GM21576 (cell line): ENCODE results near the gene PARP16.

Experiments used
- ATAC-seq: cut with Tn5 transposase; IDR thresholded peaks from one replicate; pipeline ENCODE4 v1.9.1; 2021; ENCODE audit warnings: mild to moderate bottlenecking, moderate library complexity; ENCODE audit not compliant: unreplicated experiment

Gene PARP16

GRCh38 chr15:65312400-65312916 lies 25.8 kb upstream of the PARP16 start:
- ATAC-seq: no peak

- ATAC-seq: no peak
These were observed 25.1 kb upstream of the PARP16 start for GRCh38 chr15:65311760-65312159.

GRCh38 chr15:65310431-65311137 lies 23.9 kb upstream of the PARP16 start:
- no peak for ATAC-seq

GRCh38 chr15:65309882-65310418 lies 23.3 kb upstream of the PARP16 start:
- no peak for ATAC-seq

- ATAC-seq: no peak
These were observed 21.3 kb upstream of the PARP16 start for GRCh38 chr15:65307978-65308377.

- no peak for ATAC-seq
These were observed 19.9 kb upstream of the PARP16 start for GRCh38 chr15:65306551-65306950.

- ATAC-seq: no peak
These were observed 19.1 kb upstream of the PARP16 start for GRCh38 chr15:65305776-65306175.

GRCh38 chr15:65305150-65305758 lies 18.6 kb upstream of the PARP16 start:
- no peak for ATAC-seq

GRCh38 chr15:65304381-65305149 lies 17.9 kb upstream of the PARP16 start, which contains the start of gene RNU5B-1:
RNU5B-1 (plus strand) TSS chr15:65304677.
- peak; percentile 59 for ATAC-seq

- ATAC-seq: no peak
These were observed 17.2 kb upstream of the PARP16 start for GRCh38 chr15:65303687-65304380.

- ATAC-seq: no peak
These were observed 15.4 kb upstream of the PARP16 start for GRCh38 chr15:65302061-65302460.

- ATAC-seq: no peak
These were observed 14.3 kb upstream of the PARP16 start for GRCh38 chr15:65300924-65301441.

GRCh38 chr15:65298731-65299130 lies 12.0 kb upstream of the PARP16 start:
- ATAC-seq: no peak

- ATAC-seq: no peak
These were observed 6.3 kb upstream of the PARP16 start for GRCh38 chr15:65292938-65293518.

- no peak for ATAC-seq
These were observed 3.5 kb upstream of the PARP16 start for GRCh38 chr15:65290228-65290627.

GRCh38 chr15:65289261-65289854 lies 2.7 kb upstream of the PARP16 start:
- ATAC-seq: no peak

GRCh38 chr15:65287520-65287855 lies 805 bp upstream of the PARP16 start:
- ATAC-seq: no peak

- ATAC-seq: peak; percentile 27
These were observed 497 bp downstream of the PARP16 start for GRCh38 chr15:65286069-65286703.

- ATAC-seq: no peak
These were observed 1.2 kb downstream of the PARP16 start for GRCh38 chr15:65285291-65286068.
